GM18909 (cell line): ENCODE measurements around the gene GCM1.

Source experiments
- ATAC-seq: cut with Tn5 transposase; IDR thresholded peaks from one replicate; pipeline ENCODE4 v1.9.1; 2021; ENCODE audit warnings: mild to moderate bottlenecking; ENCODE audit not compliant: unreplicated experiment, poor library complexity

GCM1 gene

GRCh38 chr6:53154071-53154470 lies 5.4 kb upstream of the GCM1 start:
- no peak for ATAC-seq

DNA sequence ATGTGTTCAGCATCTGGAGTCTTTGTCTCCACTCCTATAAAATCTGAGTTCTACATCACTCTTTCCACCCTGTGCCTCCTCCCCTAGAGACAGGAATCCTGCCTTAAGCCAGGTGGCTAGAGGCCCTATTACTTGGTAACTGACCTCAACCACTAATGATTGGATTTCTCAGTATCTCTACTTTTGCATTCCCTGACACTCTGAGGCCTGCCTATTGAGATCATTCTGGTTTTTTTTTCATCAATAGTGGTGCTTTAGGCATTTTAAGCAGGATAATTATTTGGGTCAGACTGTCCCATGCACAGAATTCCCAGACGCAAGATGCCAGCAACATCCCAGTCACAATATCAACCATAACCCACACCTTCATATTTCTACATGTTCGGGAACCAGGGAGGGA lies 3.9 kb upstream of the GCM1 start:
- ATAC-seq, result no peak

DNA sequence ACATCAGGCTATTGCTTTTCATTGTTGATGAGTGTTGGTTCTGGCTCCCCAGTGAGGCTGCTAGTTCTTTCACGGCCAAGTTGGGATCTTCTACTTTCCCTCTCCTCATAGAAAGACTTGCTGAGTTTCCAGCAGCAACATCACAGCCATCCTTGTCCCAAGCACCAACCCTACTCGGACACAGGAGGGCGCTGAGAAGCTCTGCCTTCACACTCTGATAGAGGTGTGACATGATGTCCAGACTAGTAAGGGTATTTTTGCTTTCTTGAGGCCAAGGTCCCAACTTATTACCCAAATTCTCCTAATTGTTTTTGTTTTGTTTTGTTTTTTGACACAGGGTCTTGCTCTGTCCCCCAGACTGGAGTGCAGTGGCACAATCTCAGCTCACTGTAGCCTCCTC lies 3.0 kb upstream of the GCM1 start:
- no peak for ATAC-seq

DNA sequence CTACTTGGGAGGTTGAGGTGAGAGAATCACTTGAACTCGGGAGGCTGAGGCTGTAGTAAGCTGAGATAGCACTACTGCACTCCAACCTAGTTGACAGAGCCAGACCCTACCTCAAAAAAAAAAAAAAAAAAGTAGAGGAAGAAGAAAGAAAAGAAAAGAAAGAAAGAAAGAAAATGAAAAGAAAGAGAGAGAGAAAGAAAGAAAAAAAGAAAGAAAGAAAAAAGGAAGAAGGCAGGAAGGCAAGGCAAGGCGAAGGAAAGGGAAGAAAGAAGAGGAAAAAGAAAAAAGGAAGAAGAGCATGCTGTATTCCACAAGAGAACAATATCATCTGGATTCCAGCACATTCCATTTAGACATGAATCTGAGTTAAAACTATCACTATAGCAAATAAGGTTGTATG lies 3.8 kb downstream of the GCM1 start:
- ATAC-seq, result no peak

GRCh38 chr6:53143710-53144109 lies 4.9 kb downstream of the GCM1 start:
- ATAC-seq, result no peak

- no peak for ATAC-seq
Measured at GRCh38 chr6:53142810-53143209, 5.8 kb downstream of the GCM1 start.

- no peak for ATAC-seq
Measured at GRCh38 chr6:53139841-53140413, 8.7 kb downstream of the GCM1 start.

GRCh38 chr6:53136000-53136609 lies 12.5 kb downstream of the GCM1 start:
- ATAC-seq, result no peak

- ATAC-seq, result no peak
Measured at GRCh38 chr6:53134601-53135235, 13.9 kb downstream of the GCM1 start.

DNA sequence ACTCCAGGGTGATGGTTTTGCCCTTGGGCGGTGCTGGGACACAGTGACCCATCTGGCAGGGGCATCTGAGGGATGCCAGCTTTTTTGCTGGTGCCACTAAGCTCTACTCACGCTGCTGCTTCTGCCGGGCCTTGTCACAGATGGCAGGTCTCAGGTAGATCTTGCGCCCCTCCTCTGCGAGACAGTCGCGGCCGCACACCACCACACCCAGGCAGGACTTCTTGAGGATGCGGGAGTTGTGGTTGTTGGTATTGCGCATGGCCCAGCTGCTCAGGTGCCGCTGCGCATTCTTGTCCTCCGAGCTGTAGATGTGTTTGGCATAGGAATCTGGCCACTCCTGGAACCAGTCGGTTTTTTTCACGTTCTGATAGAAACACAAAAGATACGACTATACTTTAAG lies 14.7 kb downstream of the GCM1 start:
- no peak for ATAC-seq

- no peak for ATAC-seq
Measured at GRCh38 chr6:53130569-53131290, 17.9 kb downstream of the GCM1 start.

GRCh38 chr6:53128842-53129241 lies 19.8 kb downstream of the GCM1 start:
- no peak for ATAC-seq

DNA sequence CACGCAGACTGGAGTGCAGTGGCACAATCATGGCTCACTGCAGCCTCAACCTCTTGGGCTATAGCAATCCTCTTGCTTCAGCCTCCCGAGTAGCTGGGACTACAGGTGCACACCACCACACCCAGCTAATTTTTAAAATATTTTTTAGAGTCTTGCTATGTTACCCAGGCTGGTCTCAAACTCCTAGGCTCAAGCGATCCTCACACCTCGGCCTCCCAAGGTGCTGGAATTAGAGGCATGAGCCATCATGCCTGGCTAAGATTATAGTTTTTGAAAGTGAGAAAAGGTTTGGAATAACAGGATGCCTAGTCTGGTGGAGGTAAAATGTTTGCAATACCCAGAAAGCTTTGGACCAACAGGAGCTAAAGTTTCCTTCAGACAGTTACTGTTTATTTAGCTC lies 23.4 kb downstream of the GCM1 start:
- no peak for ATAC-seq

- ATAC-seq, result no peak
Measured at GRCh38 chr6:53124131-53124800, 24.4 kb downstream of the GCM1 start.

- ATAC-seq, result no peak
Measured at GRCh38 chr6:53119772-53120409, 28.8 kb downstream of the GCM1 start.

- no peak for ATAC-seq
Measured at GRCh38 chr6:53119349-53119748, 29.3 kb downstream of the GCM1 start.

DNA sequence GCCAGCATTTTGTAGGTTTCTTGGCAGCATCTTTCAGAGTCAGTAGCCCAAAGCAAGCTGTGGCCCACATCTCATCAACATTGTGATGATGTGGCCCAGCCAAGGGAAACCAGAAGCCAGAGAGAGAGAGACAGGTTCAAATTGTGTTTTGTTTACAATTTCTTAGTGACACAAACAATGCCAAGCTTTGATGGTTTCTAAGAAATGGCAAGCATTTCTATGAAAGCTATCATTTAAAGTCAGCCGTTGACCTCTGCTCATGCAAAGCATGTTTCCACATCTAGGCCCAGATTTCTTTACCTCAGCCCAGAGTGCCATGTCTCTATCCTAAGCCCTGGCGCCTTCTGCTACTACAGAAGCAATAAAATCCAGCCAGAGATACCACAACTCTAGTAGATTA lies 32.9 kb downstream of the GCM1 start:
- no peak for ATAC-seq

- no peak for ATAC-seq
Measured at GRCh38 chr6:53115113-53115512, 33.5 kb downstream of the GCM1 start.

DNA sequence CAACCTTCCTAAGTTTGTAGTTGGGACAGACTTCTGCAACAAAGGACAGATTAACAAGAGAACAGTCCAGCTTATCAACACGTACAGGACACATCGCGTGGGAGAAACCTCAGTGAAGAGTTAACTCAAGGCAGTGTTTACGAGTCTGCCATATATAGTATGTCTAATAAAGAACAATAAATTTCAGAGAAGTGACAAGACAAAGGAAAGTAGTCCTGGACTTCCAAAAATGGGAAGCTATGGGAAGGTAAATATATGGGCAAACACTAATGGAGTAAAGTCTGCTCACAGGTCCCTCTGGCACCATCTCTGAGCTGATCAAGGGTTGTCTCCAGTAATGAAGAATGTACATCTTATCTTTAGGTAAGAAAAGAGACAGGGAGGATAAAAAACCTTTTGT lies 34.9 kb downstream of the GCM1 start:
- ATAC-seq, result no peak

DNA sequence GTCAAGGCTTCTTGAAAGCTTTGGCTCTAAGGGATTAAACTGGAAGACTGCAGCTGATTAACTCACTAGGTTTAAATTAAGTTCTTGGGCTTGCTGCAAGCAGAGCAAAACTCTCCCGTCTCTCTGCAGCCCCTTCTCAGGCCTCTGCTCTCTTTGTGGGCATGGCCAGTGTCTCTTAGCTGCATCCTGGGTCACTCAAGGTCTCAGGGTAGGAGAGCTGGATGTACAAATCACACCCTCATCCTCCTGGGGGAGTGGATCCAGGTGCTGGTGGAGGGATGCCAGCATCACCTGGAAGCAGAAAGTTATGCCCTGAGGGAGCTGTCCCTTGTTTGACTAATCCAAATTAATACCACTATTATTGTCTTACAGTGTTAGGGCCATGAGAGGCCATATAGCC lies 35.8 kb downstream of the GCM1 start:
- no peak for ATAC-seq
